ENCODE results near the gene CCDC85C.

CCDC85C gene

GRCh38 chr14:99459481-99460100, 144.4 kb downstream of the CCDC85C start:
- DNase-seq (ENCODE audit: low read depth in 2 of 3, low spot score in 2 of 3), result no peak

DNA sequence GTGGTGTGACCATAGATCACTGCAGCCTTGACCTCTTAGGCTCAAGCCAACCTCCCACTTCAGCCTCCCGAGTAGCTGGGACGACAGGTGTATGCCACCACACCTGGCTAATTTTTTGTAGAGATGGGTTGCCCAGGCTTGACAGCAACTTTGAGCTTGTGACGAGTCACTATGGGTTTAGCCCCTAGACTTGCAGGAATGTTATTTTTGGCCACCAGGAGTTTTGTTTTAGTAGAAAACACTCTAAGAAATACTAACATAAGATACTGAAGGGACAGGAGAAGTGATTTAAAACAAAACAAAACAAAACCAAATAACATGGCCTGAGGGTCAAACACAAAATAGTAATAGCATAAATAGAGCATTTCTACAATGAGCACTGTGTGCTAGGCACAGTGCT, 149.8 kb downstream of the CCDC85C start:
- DNase-seq (ENCODE audit: low read depth in 2 of 3, low spot score in 2 of 3), result no peak

- no peak for DNase-seq (ENCODE audit: low read depth in 2 of 3, low spot score in 2 of 3)
Measured at GRCh38 chr14:99452968-99453367, 151.0 kb downstream of the CCDC85C start.

DNA sequence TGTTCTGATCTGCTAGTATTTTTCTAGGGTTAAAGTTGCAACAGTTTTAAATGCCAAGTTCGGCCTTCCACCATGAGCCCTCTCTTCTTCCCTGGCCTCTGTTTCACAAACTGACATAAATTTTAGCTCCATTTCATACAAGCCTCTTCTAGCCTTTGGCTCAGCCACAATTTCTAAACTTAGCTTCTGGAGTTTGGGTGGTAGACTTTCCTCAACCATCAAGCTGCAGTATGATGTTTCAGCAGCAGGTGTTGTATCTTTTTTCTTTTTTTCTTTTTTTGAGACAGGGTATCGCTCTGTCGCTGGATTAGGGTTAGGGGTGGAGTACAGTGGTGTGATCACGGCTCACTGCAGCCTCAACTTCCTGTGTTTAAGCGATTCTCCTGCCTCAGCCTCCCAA, 152.8 kb downstream of the CCDC85C start:
- no peak for DNase-seq (ENCODE audit: low read depth in 2 of 3, low spot score in 2 of 3)

- no peak for DNase-seq (ENCODE audit: low read depth in 2 of 3, low spot score in 2 of 3)
Measured at GRCh38 chr14:99450266-99450665, 153.7 kb downstream of the CCDC85C start.

Data from activated CD8-positive, alpha-beta memory T cell treated with anti-CD3 and anti-CD28 coated beads for 48 hours (primary cell).